ENCODE data around the gene SRA1. TPM values are rescaled to one million over a fixed set of nuclear protein-coding genes. Genes with fewer than 3 reads are reported as not detected.

The SRA1 gene

DNA sequence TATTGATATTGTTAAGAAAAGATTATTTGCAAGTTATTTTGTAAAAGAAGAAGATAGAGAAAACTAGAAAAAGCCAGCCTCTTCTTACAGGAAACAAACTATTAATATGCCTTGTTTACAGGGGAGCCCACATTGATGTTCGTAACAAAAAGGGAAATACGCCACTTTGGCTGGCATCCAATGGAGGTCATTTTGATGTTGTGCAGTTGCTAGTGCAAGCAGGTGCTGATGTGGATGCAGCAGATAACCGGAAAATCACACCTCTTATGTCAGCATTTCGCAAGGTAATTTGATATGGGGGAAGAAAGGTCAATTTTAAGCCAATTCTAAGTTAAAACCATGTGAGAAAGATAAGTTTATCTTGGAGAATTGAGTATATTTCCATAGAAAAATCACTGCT lies 47.4 kb downstream of the SRA1 start:
- no peaks in the 10 kb centered on the region for H3K4me1 ChIP-seq (ENCODE audit: control insufficient read depth, insufficient read depth, low read length)
- H3K4me2 ChIP-seq (ENCODE audit: low read length) = no peak overlapping the region
- no peaks in the 10 kb centered on the region for H3K9me3 ChIP-seq (replicated peaks; ENCODE audit: low read length)
- H3K9ac ChIP-seq (ENCODE audit: low read depth, low read length) = no peak overlapping the region
- no peaks in the 10 kb centered on the region for H3K27me3 ChIP-seq (ENCODE audit: control insufficient read depth, insufficient read depth, low read length)
- peaks cover 61% of the 10 kb centered on the region for H3K36me3 ChIP-seq (ENCODE audit: insufficient read depth, low read length)
- no peak overlapping the region for H3K4me3 ChIP-seq (ENCODE audit: low read length)

- Histone ChIP-seq H3K4me3 (ENCODE audit: low read length) (no peak overlapping the region), H3K4me2 (ENCODE audit: low read length) (no peak overlapping the region), H3K36me3 (ENCODE audit: insufficient read depth, low read length) (peaks cover 23% of the 10 kb centered on the region), H3K9me3 (replicated peaks; ENCODE audit: low read length) (no peaks in the 10 kb centered on the region), H3K9ac (ENCODE audit: low read depth, low read length) (no peak overlapping the region), H3K4me1 (ENCODE audit: control insufficient read depth, insufficient read depth, low read length) (no peaks in the 10 kb centered on the region), H3K27me3 (ENCODE audit: control insufficient read depth, insufficient read depth, low read length) (no peaks in the 10 kb centered on the region)
Measured at GRCh38 chr5:140502834-140503233, 54.4 kb downstream of the SRA1 start.

Small RNA genes lying within 50 kb of the gene (small RNA-seq; reads per million reads assigned to genes)
- gene RF00279 (not detected), gene RF00443 (not detected)
